NCI-H1694 treated with DMSO at 0.1 percent for 48 hours (cell line): Measurements from ENCODE around the gene EFHD2.
"Not testable (repeated sequence)": the region's sequence is repeated elsewhere in the genome, so short reads cannot be mapped to it uniquely, and the experiment has no call there.

Source experiments
- DNase-seq: peaks from one replicate; lab custom pipeline; 2025; lab: John Stamatoyannopoulos, UW

EFHD2 gene

DNA sequence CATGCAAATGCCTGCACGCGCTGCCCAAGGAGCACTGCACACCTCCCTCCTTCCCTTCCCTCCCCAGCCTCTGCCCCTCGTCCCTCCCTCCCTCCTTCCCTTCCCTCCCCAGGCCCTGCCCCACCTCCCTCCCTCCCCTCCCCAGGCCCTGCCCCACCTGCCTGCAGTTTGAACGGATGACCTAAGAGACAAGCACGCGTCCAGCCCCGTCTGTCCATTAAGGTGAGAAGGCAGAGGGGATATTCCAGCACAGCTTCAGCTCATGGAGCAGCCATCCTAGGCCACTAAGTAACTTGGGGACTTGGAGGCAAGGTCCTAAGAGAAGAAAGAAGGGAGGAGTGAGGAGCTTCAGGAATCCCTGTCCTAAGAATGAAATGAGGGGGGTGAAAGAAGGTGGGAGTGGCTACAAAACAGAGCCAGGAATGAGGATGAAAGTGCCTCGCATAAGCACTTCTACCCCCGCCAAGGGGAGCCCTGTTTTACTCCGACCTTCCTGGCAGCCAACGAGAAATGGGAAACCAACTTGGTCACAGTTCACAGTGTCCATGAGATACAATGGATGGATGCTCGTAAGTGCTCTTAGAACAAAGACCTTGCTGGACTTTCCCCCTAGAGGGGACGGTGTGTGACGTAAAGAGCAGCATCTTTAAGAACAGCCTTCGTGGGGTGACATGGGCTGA, 21.3 kb upstream of the EFHD2 start:
- no peak for DNase-seq

DNA sequence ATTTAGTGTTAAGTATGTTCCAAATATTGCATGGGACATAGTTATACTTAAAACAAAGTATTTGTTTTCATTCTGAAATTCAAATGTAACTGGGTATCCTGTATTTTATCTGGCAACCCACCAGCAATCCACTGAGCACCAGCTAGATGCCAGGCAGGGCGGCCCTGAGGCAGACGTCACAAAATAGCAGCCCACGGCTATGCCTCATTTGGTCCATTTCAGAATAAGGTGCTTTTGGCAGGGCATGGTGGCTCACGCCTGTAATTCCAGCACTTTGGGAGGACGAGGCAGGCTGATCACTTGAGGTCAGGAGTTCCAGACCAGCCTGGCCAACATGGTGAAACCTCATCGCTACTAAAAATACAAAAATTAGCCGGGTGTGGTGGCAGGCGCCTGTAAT, 19.9 kb upstream of the EFHD2 start:
- DNase-seq = not testable (repeated sequence)

DNA sequence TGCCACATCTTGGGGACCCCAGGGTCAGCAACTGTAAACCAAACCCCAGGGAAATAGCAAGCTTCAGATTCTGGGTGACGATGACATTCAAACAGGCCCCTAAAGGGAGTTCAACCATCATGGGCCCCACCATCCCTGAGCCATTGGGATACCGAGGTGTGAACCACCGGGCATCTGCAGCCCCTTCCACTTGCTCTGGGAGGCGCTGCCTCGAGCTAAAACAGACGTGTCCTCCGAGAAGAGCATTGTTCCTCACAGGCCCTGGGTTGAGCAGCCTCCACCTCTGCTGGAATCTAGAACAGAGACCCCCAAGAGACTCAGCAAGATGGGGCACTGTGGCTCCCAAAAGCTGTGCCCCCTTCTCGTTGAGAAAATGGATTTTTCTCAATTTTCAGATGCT, 19.0 kb upstream of the EFHD2 start:
- no peak for DNase-seq

DNA sequence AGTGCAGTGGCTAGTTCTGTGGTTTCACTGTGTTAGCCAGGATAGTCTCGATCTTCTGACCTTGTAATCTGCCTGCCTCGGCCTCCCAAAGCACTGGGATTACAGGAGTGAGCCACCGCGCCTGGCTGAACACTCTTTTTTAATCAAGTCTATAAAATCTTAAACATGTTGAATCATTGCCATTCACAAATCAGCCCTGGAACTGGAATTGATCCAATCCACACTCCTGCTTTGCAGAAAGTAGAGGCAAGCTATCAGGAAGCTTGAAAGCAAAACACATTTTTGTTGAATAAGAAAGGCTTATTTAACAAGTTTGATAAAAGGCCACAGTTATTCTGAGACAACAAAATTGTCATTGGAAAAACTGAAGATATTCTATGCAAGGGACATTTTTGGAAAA, 18.3 kb upstream of the EFHD2 start:
- no peak for DNase-seq

DNA sequence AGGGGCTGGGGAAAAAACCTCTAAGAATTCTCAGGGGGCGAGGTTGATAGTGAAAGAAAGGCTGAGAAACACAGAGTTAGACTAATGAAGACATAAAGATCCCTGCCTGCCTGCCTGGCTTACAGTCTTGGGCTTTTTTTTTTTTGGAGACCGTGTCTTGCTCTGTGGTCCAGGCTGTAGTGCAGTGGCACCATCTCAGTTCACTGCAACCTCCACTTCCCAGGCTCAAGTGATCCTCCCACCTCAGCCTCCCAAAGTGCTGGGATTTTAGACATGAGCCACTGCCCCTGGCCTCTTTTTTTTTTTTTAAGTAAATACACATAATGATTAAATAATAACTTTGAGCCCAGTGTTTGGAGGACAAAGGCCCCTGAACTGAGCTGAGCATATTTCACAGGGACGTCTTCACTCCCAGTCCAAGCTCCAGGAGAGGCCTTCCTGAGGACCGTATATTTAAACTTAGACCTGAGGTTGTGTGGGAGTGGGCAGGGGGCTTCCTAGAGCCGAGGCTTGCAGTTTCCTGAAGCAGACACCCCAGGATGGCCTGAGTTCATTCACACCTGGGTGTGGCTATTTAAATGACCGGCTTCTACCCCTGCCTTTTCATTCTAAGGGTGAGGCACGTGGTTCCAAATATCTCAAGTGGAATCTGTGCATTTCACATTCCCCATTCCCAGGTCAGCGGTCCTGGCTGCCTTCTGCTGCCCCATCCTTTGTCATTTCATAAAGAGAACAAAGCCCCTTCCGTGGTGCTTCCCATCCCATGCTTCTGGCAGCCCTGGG, 16.0 kb upstream of the EFHD2 start:
- no peak for DNase-seq

DNA sequence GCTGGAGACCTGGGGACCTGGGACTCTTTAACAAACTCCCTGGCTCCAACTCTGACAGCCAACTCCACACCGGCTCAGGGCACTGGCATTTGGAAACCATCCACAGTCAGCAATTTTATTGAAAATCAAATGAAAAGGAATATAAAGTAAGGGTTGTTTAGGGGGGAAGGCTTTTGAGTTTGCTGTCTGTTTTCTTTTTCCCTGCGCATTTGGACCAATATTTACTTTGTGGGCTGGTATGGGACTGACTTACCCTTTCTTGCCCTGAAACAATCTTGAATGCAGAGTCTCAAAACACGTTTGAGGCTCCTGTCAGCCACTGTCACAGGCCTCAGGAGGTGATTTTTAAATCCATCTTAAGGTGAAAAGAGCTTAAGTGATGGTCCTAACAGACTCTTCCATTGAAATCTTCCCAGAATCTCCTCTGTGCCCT, 15.4 kb upstream of the EFHD2 start:
- no peak for DNase-seq

DNA sequence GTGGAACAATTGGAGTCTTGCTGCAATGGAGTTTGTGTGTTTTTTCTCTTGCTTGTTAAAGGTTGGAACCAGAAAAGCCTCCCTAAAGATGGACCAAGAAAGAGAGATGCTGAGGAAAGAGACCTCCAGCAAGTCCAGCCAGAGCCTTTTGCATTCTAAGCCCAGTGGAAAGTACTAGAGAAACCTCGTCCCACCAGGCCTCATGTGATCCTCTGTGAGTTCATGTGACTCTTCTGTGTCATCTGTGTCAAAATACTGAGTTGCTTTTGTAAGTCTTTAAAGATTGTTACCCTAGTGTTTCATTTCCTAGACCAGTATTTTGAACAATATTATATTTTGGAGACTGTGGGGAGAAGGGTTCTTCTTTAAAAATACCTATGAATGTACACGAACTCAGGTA, 12.5 kb upstream of the EFHD2 start:
- no peak for DNase-seq

DNA sequence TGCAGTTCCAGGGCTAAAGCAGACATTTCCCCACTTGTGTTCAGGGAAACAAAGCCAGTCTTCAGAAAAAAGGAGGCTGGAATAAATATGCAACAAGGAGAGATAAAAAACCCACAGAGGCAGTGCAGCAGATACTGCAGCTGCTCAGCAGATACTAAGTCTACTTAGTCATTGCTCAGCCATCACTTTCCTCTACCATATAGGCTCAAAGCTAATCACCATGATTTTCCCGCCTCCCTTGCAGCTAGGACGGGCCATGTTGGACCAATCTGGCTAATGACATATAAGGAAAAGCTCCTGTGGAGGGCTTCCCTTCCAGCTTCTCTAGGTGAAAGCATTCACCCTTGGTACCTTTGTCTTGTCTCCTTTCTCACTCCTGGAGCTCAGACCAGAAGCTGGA, 10.0 kb upstream of the EFHD2 start:
- no peak for DNase-seq

DNA sequence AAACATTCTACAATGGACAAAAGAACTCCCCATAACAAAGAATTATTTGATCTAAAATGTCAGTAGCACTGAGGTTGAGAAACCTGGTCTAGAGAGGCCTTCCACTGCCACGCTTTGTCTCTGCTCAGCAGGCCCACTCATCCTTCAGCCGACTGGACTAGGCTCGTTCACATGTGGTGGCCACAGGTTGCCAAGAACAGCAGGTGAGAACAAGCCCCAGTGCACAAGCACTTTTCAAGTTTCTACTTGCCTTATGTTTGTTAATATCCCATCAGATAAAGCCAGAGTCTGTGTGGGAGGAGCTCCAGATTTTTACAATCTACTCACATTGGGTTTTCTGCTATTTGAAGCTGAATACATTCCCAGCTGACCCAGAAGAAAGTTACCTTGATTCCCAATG, 9.1 kb upstream of the EFHD2 start:
- no peak for DNase-seq

DNA sequence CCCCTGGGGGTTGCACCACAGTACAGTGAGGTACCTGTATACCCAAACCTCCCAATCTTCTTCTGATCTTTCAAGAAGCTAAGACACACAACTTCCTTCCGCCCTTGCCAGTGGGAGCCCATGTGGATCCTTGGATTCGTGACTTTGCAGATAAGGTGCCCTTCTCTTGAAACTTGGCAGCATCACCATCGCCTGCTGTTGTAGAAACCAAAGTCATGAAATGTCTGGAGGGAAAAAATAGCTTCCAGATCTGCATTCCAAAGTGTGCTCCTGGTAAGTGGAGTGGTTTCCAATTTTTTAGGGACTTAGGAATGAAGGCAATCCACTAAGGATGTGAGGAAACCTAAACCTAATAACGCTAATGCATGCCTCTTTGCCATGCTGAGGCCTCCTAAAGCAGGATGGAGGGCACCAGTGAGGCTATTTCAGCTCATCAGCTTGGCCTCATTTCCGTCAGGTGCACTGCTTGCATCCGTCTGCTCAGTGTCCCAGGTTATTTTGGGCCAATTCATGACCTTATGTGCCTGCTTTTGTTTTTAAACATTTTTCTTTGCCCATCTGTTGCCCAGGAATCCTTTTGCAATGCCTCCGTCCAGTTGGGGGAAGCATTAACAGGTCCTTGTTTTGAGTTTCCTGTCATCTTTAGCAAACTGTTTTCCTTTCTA, 8.2 kb upstream of the EFHD2 start:
- no peak for DNase-seq

DNA sequence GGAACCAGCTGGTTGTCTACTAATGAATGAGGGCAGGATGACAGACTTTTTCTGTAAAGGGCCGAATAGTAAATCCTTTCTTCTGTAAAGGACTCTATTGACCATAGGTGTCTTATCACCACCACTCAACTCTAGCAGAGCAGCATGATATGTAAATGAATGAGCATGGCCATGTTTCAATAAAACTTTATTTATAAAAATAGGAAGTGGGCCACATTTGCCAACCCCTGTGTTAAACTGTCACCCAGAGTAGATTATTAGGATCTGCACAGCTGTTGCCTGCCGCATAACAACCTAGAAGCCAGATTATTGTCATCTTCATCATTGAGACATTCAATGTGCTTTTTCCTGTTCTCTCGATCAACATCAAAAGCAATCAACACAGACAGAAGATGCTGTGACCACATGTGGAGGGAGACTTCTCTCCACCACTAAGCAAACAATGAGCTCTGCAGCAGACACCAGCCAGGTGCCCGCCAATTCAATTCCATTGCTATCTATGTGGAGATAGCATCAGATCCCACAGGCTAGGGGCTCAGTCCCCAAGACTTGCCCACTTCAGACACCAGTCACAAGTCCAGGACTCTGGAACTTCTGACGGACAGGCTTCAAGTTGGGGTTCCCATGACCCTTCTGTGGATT, 6.8 kb upstream of the EFHD2 start:
- no peak for DNase-seq

DNA sequence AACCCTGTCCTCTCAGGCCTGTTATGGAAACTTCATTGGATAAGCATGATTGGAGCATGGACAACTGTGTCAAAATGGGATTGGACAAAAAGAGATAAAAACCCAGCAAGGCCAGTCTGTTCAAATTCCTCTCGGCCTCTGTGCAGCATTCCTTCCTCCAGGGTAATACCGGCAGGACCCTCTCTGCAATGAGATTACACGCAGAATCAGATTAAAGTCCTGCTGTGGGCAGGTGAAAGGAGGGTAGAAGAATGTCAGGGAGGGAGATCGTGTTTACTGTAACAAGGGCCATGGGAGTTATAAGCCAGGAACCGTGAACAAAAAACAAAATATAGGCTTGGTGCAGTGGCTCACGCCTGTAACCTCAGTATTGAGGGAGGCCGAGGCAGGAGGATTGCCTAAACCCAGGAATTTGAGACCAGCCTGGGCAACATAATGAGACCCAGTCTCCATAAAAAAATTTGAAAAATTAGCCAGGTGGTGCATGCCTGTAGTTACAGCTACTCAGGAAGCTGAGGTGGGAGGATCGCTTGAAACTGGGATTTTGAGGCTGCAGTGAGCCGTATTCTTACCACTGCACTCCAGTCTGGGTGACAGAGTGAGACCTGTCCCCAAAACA, 5.6 kb upstream of the EFHD2 start:
- DNase-seq = no peak

DNA sequence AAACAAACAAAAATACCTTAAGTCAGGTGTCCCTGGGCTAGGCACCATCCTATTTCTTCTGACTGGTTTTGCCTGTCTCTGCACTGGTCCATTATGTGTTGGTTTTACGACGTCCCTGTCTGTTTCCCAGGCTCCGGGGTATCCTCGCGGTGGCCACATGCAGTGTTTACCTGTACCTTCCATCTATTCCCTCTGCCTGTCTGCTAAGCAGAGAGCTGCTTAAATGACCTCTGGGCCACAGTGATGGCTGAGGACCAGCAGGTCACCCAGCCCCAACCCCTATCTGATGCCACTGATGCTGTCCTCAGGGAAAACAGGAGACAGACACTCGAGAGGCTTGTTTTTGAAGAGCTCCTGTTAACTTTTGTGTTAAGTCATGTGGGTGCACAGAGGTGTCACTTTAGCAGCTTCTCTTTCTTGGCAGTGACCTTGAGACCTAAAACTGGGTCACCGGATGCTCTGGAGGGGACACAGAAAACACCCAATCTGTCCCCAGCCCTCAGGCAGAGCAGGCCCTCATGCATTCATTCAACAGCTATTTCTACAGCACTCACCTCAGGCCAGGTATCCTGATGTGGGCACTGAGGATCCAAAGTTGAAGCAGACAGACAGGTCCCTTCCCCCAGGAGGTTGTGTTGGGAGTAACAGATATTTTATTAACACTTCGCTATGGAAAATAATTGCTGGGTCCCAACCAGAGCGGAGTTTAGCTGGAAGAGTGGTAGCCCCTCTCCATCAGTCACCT, 4.4 kb upstream of the EFHD2 start:
- no peak for DNase-seq

DNA sequence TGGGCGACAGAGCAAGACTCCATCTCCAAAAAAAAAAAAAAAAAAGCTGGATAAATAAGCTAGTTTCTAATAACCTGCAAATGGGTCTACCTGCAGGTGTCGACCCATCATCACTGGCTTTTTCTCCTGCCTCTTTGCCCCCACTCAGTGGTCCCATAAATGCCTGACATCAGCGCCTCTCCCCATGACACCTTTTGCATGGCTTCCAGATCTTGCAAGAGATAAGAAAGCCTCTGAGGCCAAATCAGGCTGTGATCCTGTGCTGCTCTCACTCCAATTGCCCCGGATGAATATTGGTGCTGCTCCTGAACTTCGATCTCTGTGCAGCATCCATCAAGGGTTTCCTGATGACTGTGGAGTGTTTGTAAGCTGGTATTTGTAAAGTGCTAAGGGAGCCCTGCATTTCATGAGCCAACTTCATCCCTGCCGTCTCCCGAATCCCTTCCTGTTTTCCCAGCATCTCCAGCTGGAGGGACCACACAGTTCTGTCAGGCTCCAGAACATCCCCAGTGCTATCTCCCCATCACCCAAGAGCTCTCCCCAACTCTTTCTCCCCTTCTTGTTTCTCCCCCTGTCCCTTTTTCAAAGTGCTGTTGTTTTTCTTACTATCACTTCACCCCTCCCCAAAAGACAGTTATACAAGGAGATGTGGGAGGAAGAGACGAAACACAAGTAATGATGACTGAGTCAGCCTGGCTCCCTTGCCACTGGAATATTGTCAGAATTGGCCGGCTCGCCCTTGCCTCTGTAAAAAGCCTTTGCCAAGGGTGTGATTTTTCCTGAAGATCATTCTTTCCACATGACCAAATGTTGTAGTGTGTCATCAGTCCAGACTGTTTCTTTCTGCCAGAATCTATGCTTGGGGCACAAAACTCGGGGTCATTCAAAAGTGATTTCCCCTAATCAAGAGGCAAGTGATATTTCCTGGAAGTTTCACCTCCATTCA, 2.8 kb upstream of the EFHD2 start:
- DNase-seq = no peak

DNA sequence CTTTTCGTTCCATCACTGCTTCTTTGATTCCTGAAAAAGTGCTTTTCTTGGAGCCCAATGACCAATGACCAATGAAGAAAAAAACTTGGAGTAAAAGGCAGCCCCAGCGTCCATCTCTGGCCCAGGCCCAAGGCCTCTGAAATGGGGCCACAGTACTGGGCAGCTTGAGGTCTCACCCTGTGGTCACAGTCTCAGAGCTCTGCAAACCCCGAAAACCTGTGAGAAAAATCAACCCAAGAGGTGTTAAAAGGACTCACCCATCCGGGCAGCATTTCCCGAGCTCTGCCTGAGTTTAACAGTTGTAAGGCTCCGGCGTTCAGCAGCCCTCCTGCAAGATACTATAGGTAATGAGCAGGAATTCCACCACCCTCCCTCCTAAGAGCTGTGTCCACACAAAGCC, 2.1 kb upstream of the EFHD2 start:
- DNase-seq = no peak

DNA sequence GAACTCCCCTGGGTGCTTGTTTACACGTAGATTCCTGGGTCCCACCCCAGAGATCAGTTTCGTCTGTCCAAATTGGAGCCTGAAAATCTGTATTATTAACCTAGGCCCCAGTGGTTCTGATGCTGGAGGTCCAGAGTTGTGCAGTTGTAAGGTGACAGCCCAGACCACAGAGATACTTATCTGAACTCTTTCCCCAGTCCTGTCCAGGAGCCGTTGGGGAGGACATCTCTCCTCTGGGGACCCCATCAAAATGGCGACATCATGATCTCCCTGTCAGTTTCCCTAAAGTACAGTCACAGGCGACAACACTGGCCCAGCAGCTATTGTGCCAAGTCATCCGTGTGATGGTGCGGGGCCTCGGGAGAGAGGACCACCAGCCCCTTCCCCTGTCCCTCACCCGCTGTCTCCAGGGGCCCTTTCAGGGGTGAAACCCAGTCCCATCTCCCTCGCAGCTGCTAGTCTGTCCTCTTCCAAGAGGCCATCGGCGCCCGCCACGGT, 749 bp upstream of the EFHD2 start:
- no peak for DNase-seq

DNA sequence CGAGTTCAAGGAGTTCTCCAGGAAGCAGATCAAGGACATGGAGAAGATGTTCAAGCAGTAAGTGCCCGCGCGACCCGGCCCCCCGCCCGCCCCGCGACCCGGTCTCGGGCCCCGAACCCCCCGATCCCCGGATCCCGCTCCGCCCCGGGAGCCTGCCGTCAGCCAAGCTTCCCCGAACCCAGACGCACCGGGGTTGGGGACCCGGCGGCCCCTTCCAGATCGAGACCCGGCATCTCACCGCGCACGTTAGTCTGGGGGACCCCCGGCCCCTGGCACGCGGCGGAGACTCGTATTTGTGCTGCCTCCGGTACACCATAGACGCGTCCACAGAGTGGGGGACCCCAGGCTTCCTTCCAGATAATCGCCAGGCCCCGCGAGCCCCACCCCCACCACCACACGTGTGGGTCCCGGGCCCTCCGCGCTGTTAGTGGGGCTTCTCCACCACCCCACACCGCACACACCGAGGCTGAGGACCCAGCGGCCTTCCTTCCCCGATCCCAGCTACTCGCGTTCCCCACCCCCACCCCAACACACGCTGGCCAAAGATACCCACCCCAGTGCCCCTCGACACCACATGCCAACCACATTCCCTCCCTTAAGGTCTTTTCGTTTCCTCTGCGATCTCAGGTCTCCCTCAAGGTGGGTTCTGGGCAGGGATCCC, 665 bp downstream of the EFHD2 start:
- DNase-seq = no peak

DNA sequence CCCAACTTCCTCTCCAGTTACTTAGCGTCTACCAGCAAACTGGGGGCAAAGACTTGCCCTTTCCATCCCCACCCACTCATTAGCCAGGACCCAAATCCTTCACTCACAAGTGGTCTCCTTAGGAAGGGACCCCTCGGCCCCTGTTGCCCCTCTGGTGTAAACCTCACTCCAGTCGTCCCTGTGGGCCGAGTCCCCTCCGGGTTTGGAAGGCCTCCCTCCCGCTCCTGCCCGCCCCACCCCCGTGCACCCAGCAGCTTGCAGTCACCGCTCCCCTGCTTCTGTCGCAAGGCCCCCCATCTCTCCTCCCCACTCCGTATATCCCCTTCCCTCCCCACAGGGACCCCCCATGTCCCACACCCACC, 1.2 kb downstream of the EFHD2 start:
- DNase-seq = no peak

DNA sequence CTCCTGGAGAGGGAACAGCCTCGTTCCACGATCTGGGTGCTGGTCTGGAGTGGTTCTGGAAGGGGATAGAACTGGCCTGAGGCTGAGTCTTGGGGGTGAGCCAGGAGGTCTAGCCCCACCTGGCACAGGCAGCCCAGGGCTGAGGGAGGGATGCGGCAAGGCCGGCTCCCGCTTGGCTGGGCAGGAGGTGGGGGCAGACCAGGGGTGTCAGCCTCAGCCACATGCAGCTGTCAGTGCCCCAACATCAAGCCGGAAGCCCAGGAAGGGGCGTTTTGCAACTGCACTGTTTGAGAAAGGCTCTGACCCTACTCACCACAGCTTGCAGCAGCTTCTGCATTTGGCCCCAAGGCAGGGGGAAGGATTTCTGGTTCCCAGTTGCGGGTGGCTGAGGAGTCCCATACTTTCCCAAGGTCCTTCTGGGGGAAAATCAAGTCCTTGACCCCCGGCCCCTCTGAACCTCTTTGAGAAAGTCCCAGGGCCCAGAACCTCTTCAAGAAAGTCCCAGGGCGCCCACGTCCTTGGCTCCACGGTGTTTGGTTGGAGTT, 2.0 kb downstream of the EFHD2 start:
- DNase-seq = no peak
